Endothelial cell of umbilical vein (primary cell): ENCODE data around the gene PIK3R4. TPM values are rescaled to one million over a fixed set of nuclear protein-coding genes. Genes with fewer than 3 reads are reported as not detected.

Experiments used
- BruUV-seq: library from RNA; stranded (reverse); fragments of 400-500 nt; replicated peaks from 2 replicates; lab custom pipeline; 2021; lab: Mats Ljungman, UMichigan
- CTCF ChIA-PET: fragments of 300-600, 350-600 bp; sonication (Branson Sonifier 250); formaldehyde crosslinking; loops from one replicate; lab custom pipeline; 2021; ENCODE audit warnings: antibody characterized with exemption, inconsistent platforms; lab: Charles Lee
- POLR2A ChIA-PET: fragments of 300-600, 350-600 bp; sonication (Branson Sonifier 250); formaldehyde crosslinking; loops from one replicate; lab custom pipeline; 2021; ENCODE audit warnings: antibody characterized with exemption, inconsistent platforms; lab: Charles Lee
- DNase-seq: peaks from one replicate; pipeline ENCODE4 v3.0.0-alpha.2; 2011; ENCODE audit warnings: low read depth, low spot score
- FAIRE-seq: peaks from 2 replicates; lab custom pipeline; 2011; peaks lifted over from hg19 to GRCh38; lab: Jason Lieb, UNC
- H2AFZ ChIP-seq: 2 replicates; pipeline ENCODE4 v1.6.0; 2012; ENCODE audit warnings: low read depth, low read length, control low read depth, inconsistent platforms
- H3K27ac ChIP-seq: 2 replicates; pipeline ENCODE4 v1.5.1; 2011; ENCODE audit warnings: low read depth, mild to moderate bottlenecking, control low read depth, low read length, moderate library complexity; ENCODE audit not compliant: insufficient read depth
- H3K27me3 ChIP-seq, 2 experiments: 2 replicates each; pipeline versions ENCODE4 v1.6.0 to v1.6.1; 2011; ENCODE audit warnings: low read length in 2 of 2, mixed read lengths in 1 of 2; ENCODE audit not compliant: control insufficient read depth in 2 of 2, insufficient read depth in 2 of 2
- H3K36me3 ChIP-seq, 2 experiments: 2 replicates in 1 of 2; 3 replicates in 1 of 2; pipeline ENCODE4 v1.5.1; 2011; ENCODE audit warnings: low read length in 2 of 2, mild to moderate bottlenecking in 1 of 2, moderate library complexity in 1 of 2; ENCODE audit not compliant: control insufficient read depth in 2 of 2, insufficient read depth in 2 of 2; ENCODE audit errors: extremely low read depth in 1 of 2
- H3K4me1 ChIP-seq: 3 replicates; pipeline ENCODE4 v1.5.1; 2011; ENCODE audit warnings: mild to moderate bottlenecking, low read length; ENCODE audit not compliant: control insufficient read depth, insufficient read depth; ENCODE audit errors: extremely low read depth
- H3K4me2 ChIP-seq: 2 replicates; pipeline ENCODE4 v1.6.1; 2011; ENCODE audit warnings: low read length, control low read depth, mixed read lengths; ENCODE audit not compliant: insufficient read depth
- H3K4me3 ChIP-seq, 3 experiments: fragments of 200-600 bp in 1 of 3; sonication (generic), shearing (Covaris generic) in 1 of 3; replicated peaks in 1 of 3; 2 replicates each; pipeline ENCODE4 v1.5.1; 2011 to 2016; ENCODE audit warnings: control low read depth in 3 of 3, low read length in 3 of 3, mild to moderate bottlenecking in 2 of 3, inconsistent platforms in 1 of 3, low read depth in 1 of 3, moderate library complexity in 1 of 3; ENCODE audit not compliant: insufficient read depth in 1 of 3
- H3K79me2 ChIP-seq: 2 replicates; pipeline ENCODE4 v1.6.0; 2012; ENCODE audit warnings: low read length, inconsistent platforms; ENCODE audit not compliant: control insufficient read depth, insufficient read depth
- H3K9ac ChIP-seq: replicated peaks from 2 replicates; pipeline ENCODE3; 2011; ENCODE audit warnings: low read length, control low read depth; ENCODE audit not compliant: insufficient read depth; ENCODE audit errors: extremely low read depth
- H3K9me1 ChIP-seq: replicated peaks from 3 replicates; pipeline ENCODE4 v1.6.0; 2011; ENCODE audit warnings: mild to moderate bottlenecking, low read length; ENCODE audit not compliant: control insufficient read depth, insufficient read depth; ENCODE audit errors: extremely low read depth
- H3K9me3 ChIP-seq: replicated peaks from 2 replicates; pipeline ENCODE4 v1.5.1; 2012; ENCODE audit warnings: low read length, inconsistent platforms; ENCODE audit not compliant: control insufficient read depth, insufficient read depth
- H4K20me1 ChIP-seq: replicated peaks from 2 replicates; pipeline ENCODE3; 2011; ENCODE audit warnings: mild to moderate bottlenecking, low read length; ENCODE audit not compliant: control insufficient read depth, insufficient read depth; ENCODE audit errors: extremely low read depth
- EZH2 ChIP-seq: IDR thresholded peaks from 2 replicates; pipeline ENCODE4 v1.6.1; 2012; ENCODE audit warnings: borderline replicate concordance, low read depth, mild to moderate bottlenecking, moderate library complexity, low read length, inconsistent platforms; ENCODE audit not compliant: severe bottlenecking
- FOS ChIP-seq: IDR thresholded peaks from 2 replicates; pipeline ENCODE4 v1.6.1; 2011; ENCODE audit warnings: mild to moderate bottlenecking, low read length, moderate library complexity, borderline replicate concordance; ENCODE audit not compliant: insufficient read depth
- GATA2 ChIP-seq: IDR thresholded peaks from 2 replicates; pipeline ENCODE4 v1.7.0; 2011; ENCODE audit warnings: low read depth, mild to moderate bottlenecking, moderate library complexity, mixed read lengths, low read length; ENCODE audit not compliant: insufficient read length, insufficient read depth
- JUN ChIP-seq: IDR thresholded peaks from 2 replicates; pipeline ENCODE4 v1.6.1; 2011; ENCODE audit warnings: borderline replicate concordance, low read depth; ENCODE audit not compliant: insufficient read length, insufficient read depth
- MYC ChIP-seq: IDR thresholded peaks from one replicate; pipeline ENCODE4 v1.6.1; 2011; ENCODE audit warnings: mild to moderate bottlenecking, low read depth, low read length
- POLR2A ChIP-seq: IDR thresholded peaks from 2 replicates; pipeline ENCODE4 v1.6.1; 2012; ENCODE audit warnings: low read depth, mild to moderate bottlenecking, control low read depth, low read length
- POLR2AphosphoS5 ChIP-seq: IDR thresholded peaks from 2 replicates; pipeline ENCODE4 v1.6.1; 2012; ENCODE audit warnings: low read depth, mild to moderate bottlenecking, control low read depth, low read length, moderate library complexity; ENCODE audit not compliant: insufficient read depth
- dilution Hi-C: fragments of 300-500 bp; cut with MboI; formaldehyde crosslinking; loops from one replicate; pipeline ENCODE4 v1.15.0; 2019; ENCODE audit warnings: low sequenced_read_pairs; ENCODE audit not compliant: extremely low pct_ligation_motif_present
- intact Hi-C: fragments of 100-400 bp; cut with micrococcal nuclease; formaldehyde crosslinking; loops from one replicate; pipeline ENCODE4 v1.10.0; 2022
- polyA plus RNA-seq, 4 experiments: library from polyadenylated mRNA; depleted of rRNA in 3 of 4; stranded (reverse) in 3 of 4; unstranded in 1 of 4; fragments of >200 nt; gene quantifications; 2 replicates each; pipeline versions ENCODE4 v1.2.1 to v1.2.3, GENCODE V29; 2011 to 2012; ENCODE audit warnings: missing spikeins in 1 of 4
- total RNA-seq: library from RNA; stranded (reverse); gene quantifications from 2 replicates; pipeline ENCODE4 v1.2.3, GENCODE V29; 2021
- TF ChIP-seq, protein P1 (sequence below), 2 donors: IDR thresholded peaks; 1 replicate in 1 of 2; 2 replicates in 1 of 2; pipeline ENCODE4 v1.5.1; 2011; ENCODE audit warnings: low read length in 2 of 2, mild to moderate bottlenecking in 2 of 2, moderate library complexity in 2 of 2, control low read depth in 1 of 2, inconsistent platforms in 1 of 2, low read depth in 1 of 2; ENCODE audit not compliant: insufficient read depth in 1 of 2; ENCODE audit errors: extremely low read depth in 1 of 2
- TF ChIP-seq, protein P2 (sequence below): IDR thresholded peaks from 2 replicates; pipeline ENCODE4 v1.6.1; 2011; ENCODE audit not compliant: insufficient read depth, insufficient read length

Gene PIK3R4
- total and polyA plus RNA-seq, 2 donors (not counting 3 experiments of a cell fraction or from before 2014, with no cell fraction given) = 23.0 to 43.1 TPM

DNA sequence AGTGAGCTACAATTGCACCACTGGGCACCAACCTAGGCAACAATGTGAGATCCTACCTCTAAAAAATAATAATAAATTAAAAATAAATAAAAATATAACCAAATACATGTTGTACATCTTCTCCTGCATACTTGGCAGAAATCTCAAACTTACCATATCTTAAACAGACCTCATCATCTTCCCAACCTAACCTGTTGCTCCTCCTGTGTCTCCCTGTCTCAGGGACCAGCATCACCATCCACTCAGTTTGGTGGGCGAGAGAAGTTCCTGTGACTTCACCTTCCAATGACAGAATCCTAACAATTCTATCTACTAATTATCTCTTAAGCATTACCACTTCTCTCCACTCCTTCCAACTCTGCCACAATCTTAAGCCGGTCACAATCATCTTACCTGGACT, 3.3 kb downstream of the PIK3R4 start:
- Histone ChIP-seq H3K4me2 (no peak overlapping the region), H3K9me3 (no peaks in the 10 kb centered on the region), H2AFZ (no peak overlapping the region), H3K9me1 (no peaks in the 10 kb centered on the region), H3K27me3 (no peaks in the 10 kb centered on the region), H4K20me1 (no peaks in the 10 kb centered on the region), H3K79me2 (peaks cover 48% of the 10 kb centered on the region), H3K9ac (no peak overlapping the region), H3K27ac (no peak overlapping the region), H3K4me3 (no peak overlapping the region), H3K4me1 (peaks cover 19% of the 10 kb centered on the region), H3K36me3 (no peaks in the 10 kb centered on the region)
- dilution Hi-C loops = no loop called here
- POLR2A ChIA-PET = no interaction called here
- intact Hi-C loops = loop anchor here (10.0 kb wide), 1 partner anchor 281 kb away; the partner anchor contains the start of genes ASTE1 and NEK11
- DNase-seq = no peak
- FAIRE-seq = no peak
- CTCF ChIA-PET = interaction anchor here (1.0 to 1.4 kb wide), 4 partner anchors 13 to 467 kb away, joined by 3 to 4 read pairs (median 4); no protein-coding TSS in a partner anchor
- no peak for TF ChIP-seq JUN
- no TSS peak for BruUV-seq

DNA sequence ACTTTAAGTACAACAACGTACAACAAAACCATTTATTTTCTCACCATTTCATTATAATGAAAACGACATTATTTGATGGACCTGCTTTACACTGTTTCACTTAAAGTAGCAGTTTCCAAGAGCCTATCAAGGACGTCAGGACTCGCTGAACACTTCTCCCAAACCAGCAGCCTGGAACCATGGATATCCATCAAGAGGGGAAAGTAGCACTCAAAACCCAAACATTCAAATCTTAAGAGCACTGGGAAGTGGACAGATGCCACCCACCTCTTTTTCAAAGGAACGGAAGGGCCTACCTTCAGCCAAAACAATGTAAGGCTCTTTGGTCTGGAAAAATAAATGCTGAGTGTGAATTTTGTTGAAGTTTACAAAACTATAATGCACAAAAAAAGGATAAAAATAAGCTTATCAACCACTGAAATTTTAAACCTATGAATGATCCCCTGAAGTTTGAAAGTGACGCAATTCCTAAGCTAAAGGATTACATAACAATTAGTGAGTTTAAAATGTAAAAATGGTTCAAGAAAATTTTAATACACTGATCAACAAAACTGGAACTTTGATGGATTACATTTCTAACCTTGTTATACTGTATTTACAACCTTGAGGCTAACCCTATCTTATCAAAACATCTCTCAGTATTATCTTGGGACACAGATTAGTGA, 4.6 kb downstream of the PIK3R4 start:
- peaks cover 19% of the 10 kb centered on the region for H3K4me1 ChIP-seq
- FAIRE-seq = no peak
- no TSS peak for BruUV-seq
- no peak overlapping the region for H3K4me2 ChIP-seq
- no peak overlapping the region for H3K9ac ChIP-seq
- H3K9me3 ChIP-seq = no peaks in the 10 kb centered on the region
- no peak for DNase-seq
- no peaks in the 10 kb centered on the region for H3K9me1 ChIP-seq
- H3K79me2 ChIP-seq = peaks cover 52% of the 10 kb centered on the region
- H3K4me3 ChIP-seq = no peak overlapping the region
- dilution Hi-C loops = no loop called here
- intact Hi-C loops = loop anchor here (10.0 kb wide), 1 partner anchor 283 kb away; the partner anchor contains the start of genes ASTE1 and NEK11
- no peaks in the 10 kb centered on the region for H4K20me1 ChIP-seq
- ChIA-PET CTCF (interaction anchor here (1.3 to 1.4 kb wide), 2 partner anchors 14 to 466 kb away, joined by 4 read pairs; no protein-coding TSS in a partner anchor), POLR2A (no interaction called here)
- H3K27ac ChIP-seq = no peak overlapping the region
- TF ChIP-seq MYC (no peak), POLR2AphosphoS5 (no peak), POLR2A (no peak), JUN (no peak), GATA2 (no peak), EZH2 (no peak), FOS (no peak)
- TF ChIP-seq, protein P1, sequence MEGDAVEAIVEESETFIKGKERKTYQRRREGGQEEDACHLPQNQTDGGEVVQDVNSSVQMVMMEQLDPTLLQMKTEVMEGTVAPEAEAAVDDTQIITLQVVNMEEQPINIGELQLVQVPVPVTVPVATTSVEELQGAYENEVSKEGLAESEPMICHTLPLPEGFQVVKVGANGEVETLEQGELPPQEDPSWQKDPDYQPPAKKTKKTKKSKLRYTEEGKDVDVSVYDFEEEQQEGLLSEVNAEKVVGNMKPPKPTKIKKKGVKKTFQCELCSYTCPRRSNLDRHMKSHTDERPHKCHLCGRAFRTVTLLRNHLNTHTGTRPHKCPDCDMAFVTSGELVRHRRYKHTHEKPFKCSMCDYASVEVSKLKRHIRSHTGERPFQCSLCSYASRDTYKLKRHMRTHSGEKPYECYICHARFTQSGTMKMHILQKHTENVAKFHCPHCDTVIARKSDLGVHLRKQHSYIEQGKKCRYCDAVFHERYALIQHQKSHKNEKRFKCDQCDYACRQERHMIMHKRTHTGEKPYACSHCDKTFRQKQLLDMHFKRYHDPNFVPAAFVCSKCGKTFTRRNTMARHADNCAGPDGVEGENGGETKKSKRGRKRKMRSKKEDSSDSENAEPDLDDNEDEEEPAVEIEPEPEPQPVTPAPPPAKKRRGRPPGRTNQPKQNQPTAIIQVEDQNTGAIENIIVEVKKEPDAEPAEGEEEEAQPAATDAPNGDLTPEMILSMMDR (IDR thresholded peaks at IDR 0.05; ENCODE audit: extremely low read depth in 1 of 2, insufficient read depth in 1 of 2, low read depth in 1 of 2, low read length in 2 of 2) = no peak
- TF ChIP-seq, protein P2, sequence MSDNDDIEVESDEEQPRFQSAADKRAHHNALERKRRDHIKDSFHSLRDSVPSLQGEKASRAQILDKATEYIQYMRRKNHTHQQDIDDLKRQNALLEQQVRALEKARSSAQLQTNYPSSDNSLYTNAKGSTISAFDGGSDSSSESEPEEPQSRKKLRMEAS = no peak
- H2AFZ ChIP-seq = no peak overlapping the region
- no peaks in the 10 kb centered on the region for H3K27me3 ChIP-seq
- H3K36me3 ChIP-seq = no peaks in the 10 kb centered on the region
